Activated CD4-positive, alpha-beta T cell treated with anti-CD3 and anti-CD28 coated beads, Interleukin-2, amount 50 U/mL, for 24 hours (primary cell): ENCODE measurements around the gene PSME1.
"Not testable (repeated sequence)": the region's sequence is repeated elsewhere in the genome, so short reads cannot be mapped to it uniquely, and the experiment has no call there.

Experiments used
- DNase-seq, 2 donors: peaks; one replicate each; pipeline ENCODE4 v3.0.0-alpha.2; 2020; ENCODE audit warnings: low read depth in 1 of 2, low spot score in 1 of 2

The PSME1 gene

GRCh38 chr14:24103451-24103850 is 32.5 kb upstream of the PSME1 start:
- no peak for DNase-seq

DNA sequence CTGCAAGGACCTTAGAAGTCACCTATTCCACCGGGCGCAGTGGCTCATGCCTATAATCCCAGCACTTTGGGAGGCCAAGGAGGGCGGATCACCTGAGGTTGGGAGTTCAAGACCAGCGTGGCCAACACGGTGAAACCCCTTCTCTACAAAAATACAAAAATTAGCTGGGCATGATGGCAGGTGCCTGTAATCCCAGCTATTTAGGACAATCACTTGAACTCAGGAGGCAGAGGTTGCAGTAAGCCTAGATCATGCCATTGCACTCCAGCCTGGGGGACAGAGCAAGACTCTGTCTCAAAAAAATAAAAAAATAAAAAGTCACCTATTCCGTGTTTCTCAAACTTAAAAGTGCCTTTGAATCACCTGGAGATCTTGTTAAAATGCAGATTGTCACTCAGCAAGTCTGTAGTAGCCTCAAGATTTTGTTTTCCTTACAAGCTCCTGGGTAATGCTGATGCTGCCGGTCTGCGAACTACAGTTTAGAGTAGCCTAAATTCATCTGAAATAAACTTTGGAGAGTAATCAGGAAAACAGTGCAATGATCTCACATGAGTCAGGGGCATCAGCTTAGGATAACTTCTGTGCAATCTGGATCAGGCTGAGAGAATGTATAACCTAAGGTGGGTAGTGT is 30.3 kb upstream of the PSME1 start:
- not testable (repeated sequence) for DNase-seq

GRCh38 chr14:24106672-24107271 is 29.2 kb upstream of the PSME1 start:
- DNase-seq = no peak

GRCh38 chr14:24108336-24108874 is 27.6 kb upstream of the PSME1 start:
- DNase-seq = no peak

DNA sequence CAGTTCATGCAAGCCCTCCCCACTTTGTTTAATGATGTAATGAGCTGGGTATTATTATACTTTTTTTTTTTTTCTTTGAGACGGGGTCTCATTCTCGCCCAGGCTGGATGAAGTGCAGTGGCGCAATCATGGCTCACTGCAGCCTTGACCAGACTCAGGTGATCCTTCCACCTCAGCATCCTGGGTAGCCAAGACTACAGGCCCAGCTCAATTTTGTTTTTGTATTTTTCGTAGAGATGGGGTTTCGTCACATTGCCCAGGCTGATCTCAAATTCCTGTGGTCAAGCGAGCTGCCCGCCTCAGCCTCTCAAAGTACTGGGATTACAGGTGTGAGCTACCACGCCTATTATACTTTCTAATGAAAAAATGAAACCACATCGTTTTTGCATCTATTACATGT is 25.9 kb upstream of the PSME1 start:
- no peak for DNase-seq

DNA sequence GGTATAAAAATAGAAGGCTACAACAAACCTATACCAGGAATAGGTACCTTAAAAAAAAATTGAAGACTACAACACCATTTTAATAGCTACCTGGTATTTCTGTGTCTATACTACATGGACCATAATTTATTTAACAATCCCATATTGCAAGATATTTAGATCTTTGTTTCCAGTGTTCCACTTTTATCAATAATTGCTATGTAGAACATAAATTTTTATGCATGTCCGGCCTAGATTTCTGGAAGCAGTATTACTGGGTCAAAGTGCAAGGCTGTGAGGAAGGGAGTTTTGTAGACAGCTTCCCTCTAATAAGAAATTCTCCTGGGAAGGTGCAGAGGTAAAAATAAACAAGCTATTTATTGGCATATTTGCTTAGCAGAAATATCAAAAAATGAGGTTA is 25.5 kb upstream of the PSME1 start:
- DNase-seq = no peak

GRCh38 chr14:24113379-24113800 is 22.6 kb upstream of the PSME1 start:
- DNase-seq = no peak

GRCh38 chr14:24113801-24114531 is 22.0 kb upstream of the PSME1 start:
- peak; percentile 61 to 80 for DNase-seq

DNA sequence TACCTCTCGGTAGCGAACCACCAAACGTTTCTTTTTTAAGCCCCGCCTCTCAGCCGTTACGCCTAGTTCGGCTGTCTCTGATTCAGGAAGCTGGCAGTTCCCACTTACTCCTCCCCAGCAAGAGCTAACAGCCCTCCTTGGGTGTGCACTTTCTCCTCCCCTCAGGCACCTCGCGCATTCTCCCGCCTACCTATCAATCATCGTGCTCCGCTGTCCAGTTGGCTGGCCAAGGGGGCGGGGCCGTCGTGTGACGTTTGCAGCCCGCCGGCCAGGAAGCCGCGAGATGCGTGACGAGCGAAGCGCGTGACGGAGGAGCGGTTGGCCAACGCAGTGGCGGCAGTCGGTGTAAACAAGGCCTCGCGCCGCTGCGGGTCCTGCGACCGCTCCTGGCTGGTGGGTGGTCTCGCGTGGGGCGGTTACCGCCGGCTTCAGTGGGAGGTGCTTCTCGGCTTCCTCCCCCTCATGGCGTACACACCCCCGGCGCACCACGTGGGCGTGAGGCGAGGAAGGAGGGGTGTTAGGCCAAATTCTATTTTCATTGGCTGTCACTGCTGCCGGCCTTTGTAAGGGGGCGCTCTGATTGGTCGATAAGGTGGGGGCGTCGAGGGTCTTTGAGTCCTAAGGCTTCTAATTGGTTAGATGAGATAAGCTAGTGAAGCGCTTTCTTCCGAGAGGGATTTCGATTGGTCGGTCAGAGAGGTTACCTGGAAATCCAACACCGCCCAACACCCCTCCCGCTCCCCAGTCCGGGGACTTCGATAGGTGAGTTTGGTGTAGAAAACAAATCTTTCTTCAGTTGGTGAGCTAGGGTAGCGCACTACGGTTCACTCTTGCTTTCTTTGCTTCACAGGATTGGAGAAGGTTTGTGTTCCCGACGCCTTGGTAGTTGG is 21.2 kb upstream of the PSME1 start, which contains the start of the genes DCAF11 and NRL:
Gene DCAF11 (plus strand): TSS at position 246 of the 890 bp plus-strand sequence. CDS start 818 bp downstream, outside the sequence.
Gene NRL (minus strand): TSS at position 418 of the 890 bp plus-strand sequence. CDS start 32,101 bp downstream, outside the sequence.
- DNase-seq = peak; percentile 98

GRCh38 chr14:24115422-24116127 is 20.4 kb upstream of the PSME1 start:
- no peak for DNase-seq

- no peak for DNase-seq
Measured at GRCh38 chr14:24116128-24116814, 19.7 kb upstream of the PSME1 start.

DNA sequence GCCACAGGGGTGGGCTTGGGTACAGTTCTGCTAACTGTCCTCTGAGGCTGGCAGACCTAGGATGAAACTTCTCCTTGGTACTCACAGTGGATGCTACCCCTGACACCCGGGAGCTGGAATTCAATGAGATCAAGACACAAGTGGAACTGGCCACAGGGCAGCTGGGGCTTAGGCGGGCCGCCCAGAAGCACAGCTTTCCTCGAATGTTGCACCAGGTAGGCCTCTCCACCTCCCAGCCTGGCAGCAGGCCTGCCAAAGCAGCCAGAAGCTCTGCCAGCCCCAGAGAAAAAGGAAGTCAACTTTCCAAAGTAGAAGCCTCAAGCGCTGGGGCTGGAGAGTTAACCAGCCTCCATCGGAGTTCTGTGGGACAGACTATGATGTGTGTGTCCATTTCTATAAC is 18.8 kb upstream of the PSME1 start:
- no peak for DNase-seq

GRCh38 chr14:24119691-24120090 is 16.3 kb upstream of the PSME1 start:
- no peak for DNase-seq

DNA sequence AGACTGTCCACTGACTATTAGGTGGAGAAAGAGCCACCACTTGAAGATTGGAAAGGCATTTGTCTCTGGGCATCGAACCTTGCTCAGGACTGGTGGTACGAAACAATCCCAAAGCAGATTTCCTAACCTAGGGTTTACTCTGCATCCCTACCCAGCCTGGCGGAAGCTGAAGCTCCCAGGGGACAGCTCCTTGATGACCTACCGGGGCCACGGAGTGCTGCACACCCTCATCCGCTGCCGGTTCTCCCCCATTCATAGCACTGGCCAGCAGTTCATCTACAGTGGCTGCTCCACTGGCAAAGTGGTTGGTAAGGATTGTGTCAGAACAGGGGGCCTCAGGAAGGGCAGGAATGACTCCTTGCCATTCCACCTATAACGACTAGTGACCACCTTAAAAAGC is 14.8 kb upstream of the PSME1 start:
- no peak for DNase-seq

DNA sequence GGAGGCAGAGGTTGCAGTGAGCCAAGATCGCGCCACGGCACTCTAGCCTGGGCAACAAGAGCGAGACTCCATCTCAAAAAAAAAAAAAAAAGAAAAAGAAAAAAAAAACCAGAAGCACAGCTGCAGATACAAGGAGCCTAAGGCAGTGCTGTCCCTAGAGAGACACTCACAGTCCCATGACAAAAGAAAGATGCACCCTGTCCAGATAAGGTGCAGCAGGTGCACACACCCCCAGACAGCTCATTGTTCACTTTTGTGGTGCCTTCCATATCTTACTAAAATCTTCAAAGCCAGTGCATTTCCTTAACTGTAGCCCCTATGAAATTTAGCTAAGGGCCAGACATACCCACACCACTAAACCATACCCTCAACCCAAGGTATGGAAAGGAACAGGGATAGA is 13.6 kb upstream of the PSME1 start:
- DNase-seq = no peak

- DNase-seq = no peak
Measured at GRCh38 chr14:24122898-24123297, 13.1 kb upstream of the PSME1 start.

GRCh38 chr14:24123424-24124417 is 12.3 kb upstream of the PSME1 start:
- DNase-seq = no peak

DNA sequence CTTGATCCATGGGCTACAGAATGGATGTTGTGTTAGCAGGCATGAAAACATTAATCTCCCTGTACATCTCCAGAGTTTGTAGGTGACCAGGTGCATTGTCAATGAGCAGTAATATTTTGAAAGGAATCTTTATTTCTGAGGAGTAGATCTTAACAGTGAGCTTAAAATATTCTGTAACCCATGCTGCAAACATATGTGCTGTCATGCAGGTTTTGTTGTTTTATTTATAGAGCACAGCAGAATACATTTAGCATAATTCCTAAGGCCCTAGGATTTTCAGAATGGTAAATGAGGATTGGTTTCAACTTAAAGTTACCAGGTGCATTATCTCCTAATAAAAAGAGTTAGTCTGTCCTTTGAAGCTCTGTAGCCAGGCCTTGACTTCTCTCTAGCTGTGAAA is 9.1 kb upstream of the PSME1 start:
- DNase-seq = no peak
